Stimulated activated naive B cell treated with anti-CD40 and anti-IgM and Interleukin-4, amounts not matched to agents 10 μg/mL and 1 μg/mL and 100 μg/mL, for 72 hours (primary cell): ENCODE results near the gene PRR19.
A peak's percentile ranks its signal among the peaks of the same experiment; 100 is the strongest.

ENCODE experiments used
- ATAC-seq, 2 donors: fragments of 150-1000 bp; cut with Tn5 transposase; replicated peaks; 2 replicates each; pipeline ENCODE4 v1.10.0; 2021; ENCODE audit warnings: moderate library complexity in 1 of 2
- DNase-seq: peaks from one replicate; pipeline ENCODE4 v3.0.0; 2021
- H3K27ac Mint-ChIP-seq: one replicate; pipeline ENCODE4 v1.8.0; 2022; ENCODE audit warnings: mild to moderate bottlenecking, mixed read lengths
- H3K27me3 Mint-ChIP-seq, 2 donors: one replicate each; pipeline ENCODE4 v1.8.0; 2022; ENCODE audit warnings: mixed read lengths in 2 of 2
- H3K36me3 Mint-ChIP-seq, 2 donors: one replicate each; pipeline ENCODE4 v1.8.0; 2022; ENCODE audit warnings: mixed read lengths in 2 of 2, mild to moderate bottlenecking in 1 of 2
- H3K4me1 Mint-ChIP-seq, 2 donors: one replicate each; pipeline ENCODE4 v1.8.0; 2022; ENCODE audit warnings: mixed read lengths in 2 of 2, mild to moderate bottlenecking in 1 of 2
- H3K4me3 Mint-ChIP-seq, 2 donors: one replicate each; pipeline ENCODE4 v1.8.0; 2022; ENCODE audit warnings: mild to moderate bottlenecking in 2 of 2, mixed read lengths in 2 of 2, moderate library complexity in 1 of 2
- H3K9me3 Mint-ChIP-seq, 2 donors: one replicate each; pipeline ENCODE4 v1.8.0; 2022; ENCODE audit warnings: mixed read lengths in 2 of 2, mild to moderate bottlenecking in 1 of 2

Gene PRR19

GRCh38 chr19:42343344-42344110 is 41.6 kb downstream of the PRR19 start:
- H3K4me1 Mint-ChIP-seq = no peaks in the 10 kb centered on the region
- peak overlapping the region; percentile 44 for H3K27ac Mint-ChIP-seq
- H3K9me3 Mint-ChIP-seq = no peaks in the 10 kb centered on the region
- DNase-seq (no peak), ATAC-seq (no peak)
- no peak overlapping the region for H3K4me3 Mint-ChIP-seq
- H3K36me3 Mint-ChIP-seq = peaks cover 28 to 58% of the 10 kb centered on the region in 2 donors
- no peaks in the 10 kb centered on the region for H3K27me3 Mint-ChIP-seq

GRCh38 chr19:42344336-42344893 is 42.5 kb downstream of the PRR19 start:
- Mint-ChIP-seq H3K4me1 (no peaks in the 10 kb centered on the region), H3K4me3 (no peak overlapping the region), H3K36me3 (peaks cover 30 to 58% of the 10 kb centered on the region in 2 donors), H3K27ac (no peak overlapping the region), H3K27me3 (no peaks in the 10 kb centered on the region), H3K9me3 (no peaks in the 10 kb centered on the region)
- DNase-seq (no peak), ATAC-seq (no peak)

GRCh38 chr19:42345191-42345812 is 43.4 kb downstream of the PRR19 start:
- H3K27ac Mint-ChIP-seq = no peak overlapping the region

GRCh38 chr19:42348211-42348610 is 46.3 kb downstream of the PRR19 start:
- Mint-ChIP-seq H3K4me3 (no peak overlapping the region), H3K9me3 (no peaks in the 10 kb centered on the region), H3K27ac (no peak overlapping the region), H3K36me3 (peaks cover 36 to 55% of the 10 kb centered on the region in 2 donors), H3K4me1 (peaks cover 0 to 3% of the 10 kb centered on the region in 2 donors), H3K27me3 (no peaks in the 10 kb centered on the region)
- ATAC-seq = no peak
- no peak for DNase-seq

More at GRCh38 chr19:42345191-42345812, 43.4 kb downstream of the PRR19 start:
- DNase-seq (no peak), ATAC-seq (no peak)
- Mint-ChIP-seq H3K4me3 (no peak overlapping the region), H3K36me3 (peaks cover 33 to 62% of the 10 kb centered on the region in 2 donors), H3K4me1 (no peaks in the 10 kb centered on the region), H3K27me3 (no peaks in the 10 kb centered on the region), H3K9me3 (no peaks in the 10 kb centered on the region)

GRCh38 chr19:42349378-42350107 is 47.6 kb downstream of the PRR19 start:
- peaks cover 37 to 54% of the 10 kb centered on the region in 2 donors for H3K36me3 Mint-ChIP-seq
- DNase-seq (no peak), ATAC-seq (no peak)
- H3K4me1 Mint-ChIP-seq = peaks cover 0 to 3% of the 10 kb centered on the region in 2 donors
- H3K27ac Mint-ChIP-seq = no peak overlapping the region
- H3K4me3 Mint-ChIP-seq = no peak overlapping the region
- no peaks in the 10 kb centered on the region for H3K27me3 Mint-ChIP-seq
- no peaks in the 10 kb centered on the region for H3K9me3 Mint-ChIP-seq

GRCh38 chr19:42350417-42350816 is 48.5 kb downstream of the PRR19 start:
- ATAC-seq (no peak), DNase-seq (no peak)

GRCh38 chr19:42351079-42351735 is 49.3 kb downstream of the PRR19 start:
- no peaks in the 10 kb centered on the region for H3K9me3 Mint-ChIP-seq
- H3K4me1 Mint-ChIP-seq = peaks cover 0 to 4% of the 10 kb centered on the region in 2 donors
- H3K4me3 Mint-ChIP-seq = no peak overlapping the region
- no peaks in the 10 kb centered on the region for H3K27me3 Mint-ChIP-seq
- peaks cover 35 to 46% of the 10 kb centered on the region in 2 donors for H3K36me3 Mint-ChIP-seq
- no peak overlapping the region for H3K27ac Mint-ChIP-seq
- no peak for DNase-seq
- ATAC-seq = no peak

More at GRCh38 chr19:42350417-42350816, 48.5 kb downstream of the PRR19 start:
- no peak overlapping the region for H3K27ac Mint-ChIP-seq
- H3K36me3 Mint-ChIP-seq = peaks cover 33 to 51% of the 10 kb centered on the region in 2 donors
- H3K9me3 Mint-ChIP-seq = no peaks in the 10 kb centered on the region
- H3K27me3 Mint-ChIP-seq = no peaks in the 10 kb centered on the region
- H3K4me3 Mint-ChIP-seq = no peak overlapping the region
- peaks cover 0 to 4% of the 10 kb centered on the region in 2 donors for H3K4me1 Mint-ChIP-seq

- Mint-ChIP-seq H3K27me3 (no peaks in the 10 kb centered on the region), H3K9me3 (no peaks in the 10 kb centered on the region), H3K36me3 (peaks cover 40 to 49% of the 10 kb centered on the region in 2 donors), H3K27ac (peak overlapping the region; percentile 63), H3K4me1 (peaks cover 0 to 4% of the 10 kb centered on the region in 2 donors), H3K4me3 (no peak overlapping the region)
- DNase-seq = no peak
- peak; percentile 70 to 72 for ATAC-seq
Observed at GRCh38 chr19:42352301-42353259, 50.6 kb downstream of the PRR19 start.

GRCh38 chr19:42353341-42354015 is 51.5 kb downstream of the PRR19 start:
- Mint-ChIP-seq H3K4me1 (peaks cover 0 to 4% of the 10 kb centered on the region in 2 donors), H3K9me3 (no peaks in the 10 kb centered on the region), H3K4me3 (no peak overlapping the region), H3K27ac (peak overlapping the region; percentile 63), H3K27me3 (no peaks in the 10 kb centered on the region), H3K36me3 (peaks cover 42 to 48% of the 10 kb centered on the region in 2 donors)
- ATAC-seq (no peak), DNase-seq (no peak)

GRCh38 chr19:42355896-42356295 is 54.0 kb downstream of the PRR19 start:
- Mint-ChIP-seq H3K9me3 (no peaks in the 10 kb centered on the region), H3K27ac (no peak overlapping the region), H3K4me1 (peaks cover 0 to 4% of the 10 kb centered on the region in 2 donors), H3K4me3 (no peak overlapping the region), H3K36me3 (peaks cover 43 to 51% of the 10 kb centered on the region in 2 donors), H3K27me3 (no peaks in the 10 kb centered on the region)
- ATAC-seq (no peak), DNase-seq (no peak)

- Mint-ChIP-seq H3K36me3 (peaks cover 47 to 58% of the 10 kb centered on the region in 2 donors), H3K4me3 (no peak overlapping the region), H3K4me1 (peaks cover 4 to 5% of the 10 kb centered on the region in 2 donors), H3K27me3 (no peaks in the 10 kb centered on the region), H3K27ac (no peak overlapping the region), H3K9me3 (no peaks in the 10 kb centered on the region)
- no peak for ATAC-seq
- DNase-seq = no peak
Observed at GRCh38 chr19:42356686-42357085, 54.8 kb downstream of the PRR19 start.

- no peak for ATAC-seq
- no peaks in the 10 kb centered on the region for H3K9me3 Mint-ChIP-seq
- peaks cover 4 to 7% of the 10 kb centered on the region in 2 donors for H3K4me1 Mint-ChIP-seq
- H3K4me3 Mint-ChIP-seq = no peak overlapping the region
- H3K36me3 Mint-ChIP-seq = peaks cover 43 to 59% of the 10 kb centered on the region in 2 donors
- DNase-seq = no peak
- no peak overlapping the region for H3K27ac Mint-ChIP-seq
- H3K27me3 Mint-ChIP-seq = no peaks in the 10 kb centered on the region
Observed at GRCh38 chr19:42357290-42357689, 55.4 kb downstream of the PRR19 start.
